IPS-18a (cell line): ENCODE results near the gene ZBTB17.
"Not testable (repeated sequence)": the region's sequence is repeated elsewhere in the genome, so short reads cannot be mapped to it uniquely, and the experiment has no call there.

Source experiments
- H3K27ac ChIP-seq: one replicate; pipeline ENCODE4 v1.5.1; 2013; ENCODE audit warnings: low read length
- H3K27me3 ChIP-seq: one replicate; pipeline ENCODE4 v1.6.1; 2013; ENCODE audit warnings: mild to moderate bottlenecking, low read length; ENCODE audit not compliant: control insufficient read depth, insufficient read depth
- H3K36me3 ChIP-seq: one replicate; pipeline ENCODE4 v1.6.1; 2013; ENCODE audit warnings: low read depth, low read length; ENCODE audit not compliant: control insufficient read depth
- H3K4me1 ChIP-seq: one replicate; pipeline ENCODE4 v1.6.1; 2013; ENCODE audit warnings: low read depth, low read length; ENCODE audit not compliant: control insufficient read depth
- H3K4me3 ChIP-seq: one replicate; pipeline ENCODE4 v1.5.1; 2013; ENCODE audit warnings: low read length
- H3K9ac ChIP-seq: one replicate; pipeline ENCODE4 v1.6.1; 2013; ENCODE audit warnings: mild to moderate bottlenecking, low read length, moderate library complexity
- H3K9me3 ChIP-seq: one replicate; pipeline ENCODE4 v1.6.1; 2013; ENCODE audit warnings: low read depth, low read length; ENCODE audit not compliant: control insufficient read depth

The ZBTB17 gene

GRCh38 chr1:16009030-16009460 is 33.1 kb upstream of the ZBTB17 start:
- H3K27ac ChIP-seq = no peak overlapping the region
- H3K4me3 ChIP-seq = no peak overlapping the region
- peaks cover 13% of the 10 kb centered on the region for H3K4me1 ChIP-seq
- H3K27me3 ChIP-seq = peaks cover 12% of the 10 kb centered on the region
- H3K9ac ChIP-seq = no peak overlapping the region
- no peaks in the 10 kb centered on the region for H3K9me3 ChIP-seq
- no peaks in the 10 kb centered on the region for H3K36me3 ChIP-seq

- Histone ChIP-seq H3K4me1 (peaks cover 6% of the 10 kb centered on the region), H3K27ac (no peak overlapping the region)
These were observed 31.9 kb upstream of the ZBTB17 start for GRCh38 chr1:16007671-16008341.

GRCh38 chr1:16006552-16007485 is 30.9 kb upstream of the ZBTB17 start:
- no peaks in the 10 kb centered on the region for H3K9me3 ChIP-seq
- no peaks in the 10 kb centered on the region for H3K4me1 ChIP-seq
- H3K27ac ChIP-seq = no peak overlapping the region
- H3K4me3 ChIP-seq = no peak overlapping the region
- no peak overlapping the region for H3K9ac ChIP-seq
- no peaks in the 10 kb centered on the region for H3K36me3 ChIP-seq
- H3K27me3 ChIP-seq = peaks cover 12% of the 10 kb centered on the region

More at GRCh38 chr1:16007671-16008341, 31.9 kb upstream of the ZBTB17 start:
- H3K9ac ChIP-seq = no peak overlapping the region
- H3K9me3 ChIP-seq = no peaks in the 10 kb centered on the region
- H3K27me3 ChIP-seq = peaks cover 12% of the 10 kb centered on the region
- H3K36me3 ChIP-seq = no peaks in the 10 kb centered on the region
- no peak overlapping the region for H3K4me3 ChIP-seq

GRCh38 chr1:16006010-16006409 is 30.1 kb upstream of the ZBTB17 start:
- H3K4me3 ChIP-seq = no peak overlapping the region
- H3K36me3 ChIP-seq = no peaks in the 10 kb centered on the region
- H3K9ac ChIP-seq = no peak overlapping the region
- no peak overlapping the region for H3K27ac ChIP-seq
- H3K27me3 ChIP-seq = peaks cover 12% of the 10 kb centered on the region
- H3K9me3 ChIP-seq = no peaks in the 10 kb centered on the region
- H3K4me1 ChIP-seq = no peaks in the 10 kb centered on the region

GRCh38 chr1:16005597-16005996 is 29.7 kb upstream of the ZBTB17 start:
- Histone ChIP-seq H3K9ac (no peak overlapping the region), H3K27ac (no peak overlapping the region), H3K36me3 (no peaks in the 10 kb centered on the region), H3K27me3 (peaks cover 12% of the 10 kb centered on the region), H3K9me3 (no peaks in the 10 kb centered on the region), H3K4me3 (no peak overlapping the region), H3K4me1 (no peaks in the 10 kb centered on the region)

- H3K9me3 ChIP-seq, H3K36me3 ChIP-seq, H3K4me3 ChIP-seq, H3K27ac ChIP-seq, H3K4me1 ChIP-seq, H3K9ac ChIP-seq: not testable (repeated sequence)
- H3K27me3 ChIP-seq = peaks cover 12% of the 10 kb centered on the region
These were observed 25.4 kb upstream of the ZBTB17 start for GRCh38 chr1:16001274-16001673.

- H3K9ac ChIP-seq = no peak overlapping the region
- no peaks in the 10 kb centered on the region for H3K36me3 ChIP-seq
- H3K9me3 ChIP-seq = no peaks in the 10 kb centered on the region
- no peak overlapping the region for H3K27ac ChIP-seq
- H3K4me3 ChIP-seq = no peak overlapping the region
- H3K4me1 ChIP-seq = no peaks in the 10 kb centered on the region
- H3K27me3 ChIP-seq = no peaks in the 10 kb centered on the region
These were observed 23.0 kb upstream of the ZBTB17 start for GRCh38 chr1:15998929-15999328.

GRCh38 chr1:15997637-15998280 is 21.9 kb upstream of the ZBTB17 start:
- Histone ChIP-seq H3K36me3 (no peaks in the 10 kb centered on the region), H3K4me3 (no peak overlapping the region), H3K27me3 (no peaks in the 10 kb centered on the region), H3K27ac (no peak overlapping the region), H3K4me1 (no peaks in the 10 kb centered on the region), H3K9ac (no peak overlapping the region), H3K9me3 (no peaks in the 10 kb centered on the region)

- Histone ChIP-seq H3K9me3 (no peaks in the 10 kb centered on the region), H3K4me1 (no peaks in the 10 kb centered on the region), H3K27ac (no peak overlapping the region), H3K4me3 (no peak overlapping the region), H3K27me3 (no peaks in the 10 kb centered on the region), H3K9ac (no peak overlapping the region), H3K36me3 (no peaks in the 10 kb centered on the region)
These were observed 21.2 kb upstream of the ZBTB17 start for GRCh38 chr1:15997076-15997585.

GRCh38 chr1:15994590-15995351 is 18.9 kb upstream of the ZBTB17 start:
- H3K9me3 ChIP-seq = no peaks in the 10 kb centered on the region
- H3K4me3 ChIP-seq = no peak overlapping the region
- H3K9ac ChIP-seq = no peak overlapping the region
- no peaks in the 10 kb centered on the region for H3K4me1 ChIP-seq
- H3K36me3 ChIP-seq = no peaks in the 10 kb centered on the region
- H3K27ac ChIP-seq = no peak overlapping the region
- H3K27me3 ChIP-seq = no peaks in the 10 kb centered on the region

- H3K4me1 ChIP-seq = no peaks in the 10 kb centered on the region
- no peaks in the 10 kb centered on the region for H3K27me3 ChIP-seq
- H3K36me3 ChIP-seq = no peaks in the 10 kb centered on the region
- no peak overlapping the region for H3K4me3 ChIP-seq
- H3K9me3 ChIP-seq = no peaks in the 10 kb centered on the region
- H3K9ac ChIP-seq = no peak overlapping the region
- H3K27ac ChIP-seq = no peak overlapping the region
These were observed 18.2 kb upstream of the ZBTB17 start for GRCh38 chr1:15994081-15994480.
